Measurements from ENCODE around the gene CAPRIN1. TPM values are rescaled to one million over a fixed set of nuclear protein-coding genes. Genes with fewer than 3 reads are reported as not detected.

Gene CAPRIN1
- polyA plus RNA-seq, 1 of the 3 experiments (the other 2 are of a cell fraction) = 67.1 TPM

DNA sequence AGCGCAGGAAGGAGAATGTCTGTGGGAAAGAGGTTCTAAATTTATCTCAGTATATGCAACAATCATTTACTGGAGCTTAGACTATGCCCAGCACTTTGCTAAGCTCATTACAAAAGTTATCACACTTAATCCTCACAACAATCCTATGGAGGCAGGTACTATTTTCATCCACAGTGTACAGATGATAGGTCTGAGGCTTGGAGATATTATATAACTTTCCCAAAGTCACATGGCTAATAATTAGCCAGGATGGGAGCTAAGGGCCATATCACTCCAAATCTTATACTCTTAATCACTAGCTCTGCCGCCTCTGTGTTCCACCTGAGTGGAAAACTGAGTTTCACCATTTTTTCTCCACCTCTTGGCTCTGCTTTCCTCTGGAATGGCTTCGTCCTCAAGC, 47.3 kb upstream of the CAPRIN1 start:
- no peak overlapping the region for H3K27ac ChIP-seq (ENCODE audit: low read depth in 2 of 2, low read length in 1 of 2)
- CTCF ChIA-PET = interaction anchor here (2.0 kb wide), 1 partner anchor 16 kb away, joined by 5 read pairs; no protein-coding TSS in a partner anchor
- H2AFZ ChIP-seq (ENCODE audit: low read depth) = no peak overlapping the region
- H3F3A ChIP-seq (replicated peaks; ENCODE audit: insufficient read depth) = no peaks in the 10 kb centered on the region
- DNase-seq = no peak
- peaks cover 15% of the 10 kb centered on the region; the same call in 1 of the 2 replicates for H3K27me3 ChIP-seq (ENCODE audit: insufficient read depth)
- H3K36me3 ChIP-seq (replicated peaks in 1 of 2; ENCODE audit: control insufficient read depth in 1 of 2, insufficient read depth in 2 of 2, low read length in 1 of 2) = no peaks in the 10 kb centered on the region
- peaks cover 0 to 4% of the 10 kb centered on the region in 2 experiments; a peak in 1 of 4 replicates for H3K4me1 ChIP-seq (ENCODE audit: control insufficient read depth in 1 of 2, insufficient read depth in 2 of 2, low read depth in 1 of 2, low read length in 1 of 2)
- TF ChIP-seq NFIC (IDR thresholded peaks at IDR 0.05; ENCODE audit: borderline replicate concordance) (no peak), POLR2AphosphoS5 (IDR thresholded peaks at IDR 0.05; ENCODE audit: low read depth, low read length) (no peak), TCF12 (IDR thresholded peaks at IDR 0.05) (no peak), FOXM1 (IDR thresholded peaks at IDR 0.05; ENCODE audit: low read depth) (no peak)
- TF ChIP-seq, protein P1, sequence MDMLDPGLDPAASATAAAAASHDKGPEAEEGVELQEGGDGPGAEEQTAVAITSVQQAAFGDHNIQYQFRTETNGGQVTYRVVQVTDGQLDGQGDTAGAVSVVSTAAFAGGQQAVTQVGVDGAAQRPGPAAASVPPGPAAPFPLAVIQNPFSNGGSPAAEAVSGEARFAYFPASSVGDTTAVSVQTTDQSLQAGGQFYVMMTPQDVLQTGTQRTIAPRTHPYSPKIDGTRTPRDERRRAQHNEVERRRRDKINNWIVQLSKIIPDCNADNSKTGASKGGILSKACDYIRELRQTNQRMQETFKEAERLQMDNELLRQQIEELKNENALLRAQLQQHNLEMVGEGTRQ (IDR thresholded peaks at IDR 0.05; ENCODE audit: borderline replicate concordance, low read depth, low read length) = no peak
- no peaks in the 10 kb centered on the region for H3K79me2 ChIP-seq (ENCODE audit: insufficient read depth)
- no peaks in the 10 kb centered on the region for H3K9me2 ChIP-seq
- WGBS (ENCODE audit: low lambda C conversion rate) = 61% methylated on average over 3 of the region's 3 CpGs
- no peaks in the 10 kb centered on the region for H3K9me3 ChIP-seq
- H3K4me3 ChIP-seq (ENCODE audit: low read depth in 2 of 2, low read length in 1 of 2) = no peak overlapping the region
- H3K9ac ChIP-seq = no peak overlapping the region
- no peak overlapping the region for H3K4me2 ChIP-seq
- H4K20me1 ChIP-seq (ENCODE audit: insufficient read depth) = no peaks in the 10 kb centered on the region
- POLR2A ChIA-PET = no interaction called here

DNA sequence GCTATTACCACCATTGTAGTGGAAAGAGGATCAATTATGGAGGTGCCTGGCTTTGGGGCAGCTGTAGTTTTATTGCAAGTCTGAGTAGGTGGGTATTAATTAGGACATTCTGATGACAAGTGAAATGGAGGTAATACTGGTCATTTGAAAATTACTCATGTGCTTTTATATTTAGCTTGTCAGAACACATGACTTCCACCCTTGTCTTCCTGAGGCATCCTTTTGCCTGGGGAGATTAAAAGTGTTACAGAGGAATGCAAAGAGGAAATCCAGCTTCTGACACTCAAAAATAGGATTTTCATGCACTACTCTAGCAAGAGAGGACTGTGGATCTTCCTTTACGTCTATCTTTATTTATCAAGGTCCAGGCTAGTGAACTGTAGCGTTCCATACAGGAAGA, 44.7 kb upstream of the CAPRIN1 start:
- no peaks in the 10 kb centered on the region for H4K20me1 ChIP-seq (ENCODE audit: insufficient read depth)
- DNase-seq = no peak
- 61% methylated on average over 2 of the region's 2 CpGs for WGBS (ENCODE audit: low lambda C conversion rate)
- no peak for TF ChIP-seq SIN3A (IDR thresholded peaks at IDR 0.05; ENCODE audit: borderline replicate concordance, low read depth, low read length)
- TF ChIP-seq, protein P2, sequence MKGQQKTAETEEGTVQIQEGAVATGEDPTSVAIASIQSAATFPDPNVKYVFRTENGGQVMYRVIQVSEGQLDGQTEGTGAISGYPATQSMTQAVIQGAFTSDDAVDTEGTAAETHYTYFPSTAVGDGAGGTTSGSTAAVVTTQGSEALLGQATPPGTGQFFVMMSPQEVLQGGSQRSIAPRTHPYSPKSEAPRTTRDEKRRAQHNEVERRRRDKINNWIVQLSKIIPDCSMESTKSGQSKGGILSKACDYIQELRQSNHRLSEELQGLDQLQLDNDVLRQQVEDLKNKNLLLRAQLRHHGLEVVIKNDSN (IDR thresholded peaks at IDR 0.05; ENCODE audit: borderline replicate concordance, low read depth) = no peak
- no peak for TF ChIP-seq TCF12 (IDR thresholded peaks at IDR 0.05)
- TF ChIP-seq, protein P3, sequence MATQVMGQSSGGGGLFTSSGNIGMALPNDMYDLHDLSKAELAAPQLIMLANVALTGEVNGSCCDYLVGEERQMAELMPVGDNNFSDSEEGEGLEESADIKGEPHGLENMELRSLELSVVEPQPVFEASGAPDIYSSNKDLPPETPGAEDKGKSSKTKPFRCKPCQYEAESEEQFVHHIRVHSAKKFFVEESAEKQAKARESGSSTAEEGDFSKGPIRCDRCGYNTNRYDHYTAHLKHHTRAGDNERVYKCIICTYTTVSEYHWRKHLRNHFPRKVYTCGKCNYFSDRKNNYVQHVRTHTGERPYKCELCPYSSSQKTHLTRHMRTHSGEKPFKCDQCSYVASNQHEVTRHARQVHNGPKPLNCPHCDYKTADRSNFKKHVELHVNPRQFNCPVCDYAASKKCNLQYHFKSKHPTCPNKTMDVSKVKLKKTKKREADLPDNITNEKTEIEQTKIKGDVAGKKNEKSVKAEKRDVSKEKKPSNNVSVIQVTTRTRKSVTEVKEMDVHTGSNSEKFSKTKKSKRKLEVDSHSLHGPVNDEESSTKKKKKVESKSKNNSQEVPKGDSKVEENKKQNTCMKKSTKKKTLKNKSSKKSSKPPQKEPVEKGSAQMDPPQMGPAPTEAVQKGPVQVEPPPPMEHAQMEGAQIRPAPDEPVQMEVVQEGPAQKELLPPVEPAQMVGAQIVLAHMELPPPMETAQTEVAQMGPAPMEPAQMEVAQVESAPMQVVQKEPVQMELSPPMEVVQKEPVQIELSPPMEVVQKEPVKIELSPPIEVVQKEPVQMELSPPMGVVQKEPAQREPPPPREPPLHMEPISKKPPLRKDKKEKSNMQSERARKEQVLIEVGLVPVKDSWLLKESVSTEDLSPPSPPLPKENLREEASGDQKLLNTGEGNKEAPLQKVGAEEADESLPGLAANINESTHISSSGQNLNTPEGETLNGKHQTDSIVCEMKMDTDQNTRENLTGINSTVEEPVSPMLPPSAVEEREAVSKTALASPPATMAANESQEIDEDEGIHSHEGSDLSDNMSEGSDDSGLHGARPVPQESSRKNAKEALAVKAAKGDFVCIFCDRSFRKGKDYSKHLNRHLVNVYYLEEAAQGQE (IDR thresholded peaks at IDR 0.05; ENCODE audit: low read depth, low read length) = no peak
- peaks cover 9% of the 10 kb centered on the region; the same call in 1 of the 2 replicates for H3K27me3 ChIP-seq (ENCODE audit: insufficient read depth)
- no peak overlapping the region for H3K4me3 ChIP-seq (ENCODE audit: low read depth in 2 of 2, low read length in 1 of 2)
- no peak overlapping the region for H3K9ac ChIP-seq
- no peak overlapping the region for H3K4me2 ChIP-seq
- H3K9me3 ChIP-seq = no peaks in the 10 kb centered on the region
- H3F3A ChIP-seq (replicated peaks; ENCODE audit: insufficient read depth) = no peaks in the 10 kb centered on the region
- no peaks in the 10 kb centered on the region for H3K36me3 ChIP-seq (replicated peaks in 1 of 2; ENCODE audit: control insufficient read depth in 1 of 2, insufficient read depth in 2 of 2, low read length in 1 of 2)
- H2AFZ ChIP-seq (ENCODE audit: low read depth) = no peak overlapping the region
- CTCF ChIA-PET = interaction anchor here (0.9 to 3.5 kb wide), 3 partner anchors 9 to 19 kb away, joined by 3 to 25 read pairs (median 7); no protein-coding TSS in a partner anchor
- H3K9me2 ChIP-seq = no peaks in the 10 kb centered on the region
- H3K27ac ChIP-seq (ENCODE audit: low read depth in 2 of 2, low read length in 1 of 2) = no peak overlapping the region
- H3K79me2 ChIP-seq (ENCODE audit: insufficient read depth) = no peaks in the 10 kb centered on the region
- H3K4me1 ChIP-seq (ENCODE audit: control insufficient read depth in 1 of 2, insufficient read depth in 2 of 2, low read depth in 1 of 2, low read length in 1 of 2) = no peaks in the 10 kb centered on the region
- POLR2A ChIA-PET = no interaction called here
